NAMALWA (cell line): ENCODE measurements around the gene SLC17A9.
"Not testable (repeated sequence)": the region's sequence is repeated elsewhere in the genome, so short reads cannot be mapped to it uniquely, and the experiment has no call there.

ENCODE experiments used
- DNase-seq: peaks from one replicate; pipeline ENCODE4 v3.0.0-alpha.2; 2015; ENCODE audit warnings: low spot score

SLC17A9 gene

GRCh38 chr20:62957136-62958117 is 4.9 kb downstream of the SLC17A9 start:
- DNase-seq: no peak

- no peak for DNase-seq
Observed at GRCh38 chr20:62958388-62959100, 6.0 kb downstream of the SLC17A9 start.

- DNase-seq: no peak
Observed at GRCh38 chr20:62959101-62959971, 6.8 kb downstream of the SLC17A9 start.

- DNase-seq: no peak
Observed at GRCh38 chr20:62959998-62960436, 7.5 kb downstream of the SLC17A9 start.

GRCh38 chr20:62960446-62961309 is 8.2 kb downstream of the SLC17A9 start:
- not testable (repeated sequence) for DNase-seq

GRCh38 chr20:62961310-62961783 is 8.8 kb downstream of the SLC17A9 start:
- no peak for DNase-seq

- DNase-seq: no peak
Observed at GRCh38 chr20:62961799-62962198, 9.3 kb downstream of the SLC17A9 start.

- DNase-seq: no peak
Observed at GRCh38 chr20:62962221-62962879, 9.8 kb downstream of the SLC17A9 start.

- no peak for DNase-seq
Observed at GRCh38 chr20:62962891-62963613, 10.5 kb downstream of the SLC17A9 start.

GRCh38 chr20:62963614-62964397 is 11.3 kb downstream of the SLC17A9 start:
- no peak for DNase-seq

GRCh38 chr20:62964700-62965099 is 12.2 kb downstream of the SLC17A9 start:
- DNase-seq: no peak

- no peak for DNase-seq
Observed at GRCh38 chr20:62965363-62965771, 12.9 kb downstream of the SLC17A9 start.

GRCh38 chr20:62966212-62967148 is 14.0 kb downstream of the SLC17A9 start:
- no peak for DNase-seq

- no peak for DNase-seq
Observed at GRCh38 chr20:62967149-62967501, 14.6 kb downstream of the SLC17A9 start.

GRCh38 chr20:62967628-62968351 is 15.3 kb downstream of the SLC17A9 start:
- no peak for DNase-seq

GRCh38 chr20:62968378-62969178 is 16.1 kb downstream of the SLC17A9 start:
- no peak for DNase-seq
